Measurements from ENCODE around the gene CUL1. TPM values are rescaled to one million over a fixed set of nuclear protein-coding genes. Genes with fewer than 3 reads are reported as not detected.

The CUL1 gene
- total RNA-seq, 4 donors from 2014 or later: 73.1 to 87.1 (median 77.8) TPM

DNA sequence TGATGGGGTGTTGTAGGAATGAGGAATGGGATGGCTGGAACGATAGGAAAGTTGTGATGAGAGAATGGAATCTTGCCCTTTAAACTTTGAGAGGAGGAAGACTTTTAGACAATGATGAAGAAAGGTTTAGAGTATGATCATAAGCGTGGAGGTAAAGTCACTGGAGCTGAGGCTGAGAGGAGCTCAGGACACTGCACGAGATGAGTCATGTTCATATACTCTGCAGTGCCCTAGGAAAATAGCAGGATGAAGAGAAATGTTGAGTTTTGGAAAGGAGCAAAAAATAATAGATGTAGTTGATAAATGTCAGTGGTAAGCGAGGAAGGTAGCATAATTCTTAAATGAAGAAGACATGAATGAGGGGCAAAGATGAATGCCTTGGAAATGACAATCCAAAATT lies 28.3 kb upstream of the CUL1 start:
- H3K27me3 ChIP-seq: peaks cover 0 to 4% (median 0%) of the 10 kb centered on the region in 4 donors
- H3K4me3 ChIP-seq: no peak overlapping the region
- WGBS: 72% methylated on average over 4 of the region's 4 CpGs
- TF ChIP-seq, protein P1, sequence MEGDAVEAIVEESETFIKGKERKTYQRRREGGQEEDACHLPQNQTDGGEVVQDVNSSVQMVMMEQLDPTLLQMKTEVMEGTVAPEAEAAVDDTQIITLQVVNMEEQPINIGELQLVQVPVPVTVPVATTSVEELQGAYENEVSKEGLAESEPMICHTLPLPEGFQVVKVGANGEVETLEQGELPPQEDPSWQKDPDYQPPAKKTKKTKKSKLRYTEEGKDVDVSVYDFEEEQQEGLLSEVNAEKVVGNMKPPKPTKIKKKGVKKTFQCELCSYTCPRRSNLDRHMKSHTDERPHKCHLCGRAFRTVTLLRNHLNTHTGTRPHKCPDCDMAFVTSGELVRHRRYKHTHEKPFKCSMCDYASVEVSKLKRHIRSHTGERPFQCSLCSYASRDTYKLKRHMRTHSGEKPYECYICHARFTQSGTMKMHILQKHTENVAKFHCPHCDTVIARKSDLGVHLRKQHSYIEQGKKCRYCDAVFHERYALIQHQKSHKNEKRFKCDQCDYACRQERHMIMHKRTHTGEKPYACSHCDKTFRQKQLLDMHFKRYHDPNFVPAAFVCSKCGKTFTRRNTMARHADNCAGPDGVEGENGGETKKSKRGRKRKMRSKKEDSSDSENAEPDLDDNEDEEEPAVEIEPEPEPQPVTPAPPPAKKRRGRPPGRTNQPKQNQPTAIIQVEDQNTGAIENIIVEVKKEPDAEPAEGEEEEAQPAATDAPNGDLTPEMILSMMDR (IDR thresholded peaks at IDR 0.05): no peak
- TF ChIP-seq EP300 (IDR thresholded peaks at IDR 0.05) (no peak), POLR2AphosphoS5 (IDR thresholded peaks at IDR 0.05) (no peak), POLR2A (IDR thresholded peaks at IDR 0.05; ENCODE audit: low read depth) (no peak)
- no peaks in the 10 kb centered on the region for H3K4me1 ChIP-seq
- no peak overlapping the region for H3K27ac ChIP-seq (replicated peaks in 1 of 4)
- peaks cover 0 to 5% (median 3%) of the 10 kb centered on the region in 4 donors for H3K9me3 ChIP-seq
- no peaks in the 10 kb centered on the region for H3K36me3 ChIP-seq
- no peak for DNase-seq (ENCODE audit: extremely low spot score)
- intact Hi-C loops (cut with DNase I): no loop called here

DNA sequence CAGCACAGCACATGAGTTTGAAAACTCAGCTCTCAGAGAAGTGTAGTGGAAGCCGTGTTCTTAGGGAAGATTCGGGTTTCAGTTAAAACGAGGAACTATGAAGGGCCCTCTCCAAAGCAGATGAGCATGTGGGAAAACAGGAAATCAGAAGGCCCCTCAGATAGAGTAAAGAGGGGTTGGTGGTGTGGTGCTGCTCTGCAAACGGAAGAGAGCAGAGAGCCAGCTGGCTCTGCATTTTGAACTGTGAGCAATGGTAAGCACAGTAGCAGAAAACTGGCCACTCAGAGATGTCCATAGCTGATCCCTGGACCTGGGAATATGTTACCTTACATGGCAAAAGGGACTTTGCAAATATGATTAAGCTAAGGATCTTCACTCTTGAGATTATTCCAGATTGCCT lies 27.9 kb upstream of the CUL1 start:
- TF ChIP-seq EP300 (IDR thresholded peaks at IDR 0.05) (no peak), POLR2AphosphoS5 (IDR thresholded peaks at IDR 0.05) (no peak), POLR2A (IDR thresholded peaks at IDR 0.05; ENCODE audit: low read depth) (no peak)
- TF ChIP-seq, protein P1 (IDR thresholded peaks at IDR 0.05): no peak
- 58% methylated on average over 4 of the region's 4 CpGs for WGBS
- DNase-seq (ENCODE audit: extremely low spot score): no peak
- no peaks in the 10 kb centered on the region for H3K4me1 ChIP-seq
- peaks cover 0 to 5% (median 3%) of the 10 kb centered on the region in 4 donors for H3K9me3 ChIP-seq
- H3K27me3 ChIP-seq: peaks cover 0 to 4% (median 0%) of the 10 kb centered on the region in 4 donors
- H3K36me3 ChIP-seq: no peaks in the 10 kb centered on the region
- intact Hi-C loops (cut with DNase I): no loop called here
- no peak overlapping the region for H3K27ac ChIP-seq (replicated peaks in 1 of 4)
- H3K4me3 ChIP-seq: no peak overlapping the region

DNA sequence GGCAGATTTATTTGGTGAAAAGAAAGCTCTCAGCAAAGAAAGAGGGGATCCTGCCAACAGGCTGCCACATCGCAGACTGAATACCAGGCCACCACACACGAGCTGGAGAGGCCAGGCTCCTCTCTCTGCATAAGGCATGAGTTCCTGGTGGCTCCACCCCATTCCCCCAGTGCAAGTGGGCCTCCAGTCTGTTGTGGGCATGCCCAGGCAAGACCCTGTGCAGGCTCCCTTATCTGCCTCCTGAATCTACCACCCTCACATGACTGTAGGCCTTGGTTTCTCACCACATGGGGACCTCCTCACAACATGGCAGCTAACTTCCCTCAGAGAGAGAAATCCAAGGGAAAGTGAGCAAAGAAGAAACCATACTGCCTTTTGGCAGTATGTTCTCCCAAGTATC lies 26.7 kb upstream of the CUL1 start:
- intact Hi-C loops (cut with DNase I): no loop called here

DNA sequence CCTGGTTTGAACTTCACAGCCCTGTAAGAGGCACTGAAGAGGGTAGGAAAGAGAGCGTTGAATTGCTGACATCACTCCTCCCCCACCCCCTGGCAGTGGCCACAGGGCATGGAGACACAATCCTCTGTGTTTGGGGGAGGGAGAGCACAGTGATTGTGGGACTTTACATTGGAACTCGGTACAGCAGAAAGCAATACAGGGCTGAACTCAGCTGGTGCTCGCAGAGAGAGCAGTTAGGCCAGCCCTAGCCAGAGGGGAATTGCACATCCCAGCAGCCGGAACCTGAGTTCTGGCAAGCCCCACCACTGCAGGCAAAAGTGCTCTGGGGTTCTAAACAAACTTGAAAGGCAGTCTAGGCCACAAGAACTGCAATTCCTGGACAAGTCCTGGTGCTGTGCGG lies 24.0 kb upstream of the CUL1 start:
- intact Hi-C loops (cut with DNase I): no loop called here
- no peaks in the 10 kb centered on the region for H3K36me3 ChIP-seq
- TF ChIP-seq POLR2AphosphoS5 (IDR thresholded peaks at IDR 0.05): no peak
- TF ChIP-seq EP300 (IDR thresholded peaks at IDR 0.05): no peak
- TF ChIP-seq, protein P1 (IDR thresholded peaks at IDR 0.05): no peak
- no peak for TF ChIP-seq POLR2A (IDR thresholded peaks at IDR 0.05; ENCODE audit: low read depth)
- peaks cover 0 to 5% (median 3%) of the 10 kb centered on the region in 4 donors for H3K9me3 ChIP-seq
- H3K27me3 ChIP-seq: peaks cover 0 to 4% (median 0%) of the 10 kb centered on the region in 4 donors
- no peak overlapping the region for H3K4me3 ChIP-seq
- WGBS: 89% methylated on average over 4 of the region's 5 CpGs
- no peak for DNase-seq (ENCODE audit: extremely low spot score)
- H3K27ac ChIP-seq (replicated peaks in 1 of 4): no peak overlapping the region
- no peaks in the 10 kb centered on the region for H3K4me1 ChIP-seq

More for the DNA sequence above, 26.7 kb upstream of the CUL1 start:
- DNase-seq (ENCODE audit: extremely low spot score): no peak
- no peaks in the 10 kb centered on the region for H3K36me3 ChIP-seq
- peaks cover 0 to 4% (median 0%) of the 10 kb centered on the region in 4 donors for H3K27me3 ChIP-seq
- no peaks in the 10 kb centered on the region for H3K4me1 ChIP-seq
- WGBS: 95% methylated on average over 2 of the region's 2 CpGs
- H3K4me3 ChIP-seq: no peak overlapping the region
- peaks cover 0 to 5% (median 3%) of the 10 kb centered on the region in 4 donors for H3K9me3 ChIP-seq
- no peak overlapping the region for H3K27ac ChIP-seq (replicated peaks in 1 of 4)
- no peak for TF ChIP-seq POLR2AphosphoS5 (IDR thresholded peaks at IDR 0.05)
- TF ChIP-seq EP300 (IDR thresholded peaks at IDR 0.05): no peak
- no peak for TF ChIP-seq POLR2A (IDR thresholded peaks at IDR 0.05; ENCODE audit: low read depth)
- TF ChIP-seq, protein P1 (IDR thresholded peaks at IDR 0.05): no peak

DNA sequence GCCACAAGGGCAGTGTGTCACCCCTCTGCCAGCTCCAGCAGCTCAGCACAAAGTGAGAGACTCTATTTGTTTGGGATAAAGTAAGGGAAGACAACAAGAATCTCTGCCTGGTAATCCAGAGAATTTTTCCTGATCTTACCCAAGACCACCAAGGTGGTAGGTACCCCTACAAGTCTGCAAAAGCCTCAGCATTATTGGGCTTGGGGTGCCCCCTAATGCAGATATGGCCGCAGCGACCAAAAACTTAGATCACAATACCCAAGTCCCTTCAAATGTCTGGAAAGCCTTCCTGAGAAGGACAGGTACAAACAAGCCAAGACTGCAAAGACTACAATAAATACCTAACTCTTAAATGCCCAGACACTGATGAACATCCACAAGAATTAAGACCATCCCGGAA lies 22.4 kb upstream of the CUL1 start:
- 98% methylated on average over 3 of the region's 3 CpGs for WGBS
- peaks cover 0 to 5% (median 3%) of the 10 kb centered on the region in 4 donors for H3K9me3 ChIP-seq
- no peak overlapping the region for H3K4me3 ChIP-seq
- TF ChIP-seq, protein P1 (IDR thresholded peaks at IDR 0.05): no peak
- TF ChIP-seq POLR2A (IDR thresholded peaks at IDR 0.05; ENCODE audit: low read depth) (no peak), EP300 (IDR thresholded peaks at IDR 0.05) (no peak), POLR2AphosphoS5 (IDR thresholded peaks at IDR 0.05) (no peak)
- intact Hi-C loops (cut with DNase I): no loop called here
- no peaks in the 10 kb centered on the region for H3K4me1 ChIP-seq
- no peaks in the 10 kb centered on the region for H3K36me3 ChIP-seq
- H3K27ac ChIP-seq (replicated peaks in 1 of 4): no peak overlapping the region
- H3K27me3 ChIP-seq: peaks cover 0 to 4% (median 0%) of the 10 kb centered on the region in 4 donors
- DNase-seq (ENCODE audit: extremely low spot score): no peak

All from esophagus muscularis mucosa (tissue), 4 donors.